Mesenchymal stem cell (in vitro differentiated cells and primary cell): ENCODE data around the gene RPS6KA2.
A peak's percentile ranks its signal among the peaks of the same experiment; 100 is the strongest.

Experiments
- DNase-seq: peaks from one replicate; pipeline ENCODE4 v3.0.0-alpha.2; 2013
- H2AFZ ChIP-seq: one replicate; pipeline ENCODE4 v1.6.1; 2013; ENCODE audit warnings: low read depth, mild to moderate bottlenecking, control low read depth, inconsistent platforms, low read length, moderate library complexity
- H2AK5ac ChIP-seq: 2 replicates; pipeline ENCODE4 v1.6.1; 2013; ENCODE audit warnings: low read length, moderate library complexity, mild to moderate bottlenecking, inconsistent platforms; ENCODE audit not compliant: severe bottlenecking
- H2BK120ac ChIP-seq: one replicate; pipeline ENCODE4 v1.6.1; 2013; ENCODE audit warnings: low read depth, mild to moderate bottlenecking, inconsistent platforms, low read length, moderate library complexity
- H2BK12ac ChIP-seq, 2 experiments: one replicate each; pipeline ENCODE4 v1.6.1; 2013; ENCODE audit warnings: inconsistent platforms in 2 of 2, low read length in 2 of 2, mild to moderate bottlenecking in 2 of 2, moderate library complexity in 2 of 2, control low read depth in 1 of 2
- H2BK15ac ChIP-seq: one replicate; pipeline ENCODE4 v1.6.1; 2013; ENCODE audit warnings: mild to moderate bottlenecking, low read depth, inconsistent platforms; ENCODE audit not compliant: poor library complexity, severe bottlenecking
- H2BK5ac ChIP-seq: 2 replicates; pipeline ENCODE4 v1.6.1; 2013; ENCODE audit warnings: low read depth, mild to moderate bottlenecking, low read length, control low read depth, inconsistent platforms; ENCODE audit not compliant: poor library complexity, severe bottlenecking
- H3K14ac ChIP-seq, 2 experiments: one replicate each; pipeline ENCODE4 v1.6.1; 2013; ENCODE audit warnings: inconsistent platforms in 2 of 2, low read length in 2 of 2, control low read depth in 1 of 2, mild to moderate bottlenecking in 1 of 2, moderate library complexity in 1 of 2
- H3K18ac ChIP-seq, 2 experiments: one replicate each; pipeline ENCODE4 v1.6.1; 2013; ENCODE audit warnings: inconsistent platforms in 2 of 2, low read length in 2 of 2, control low read depth in 1 of 2, low read depth in 1 of 2, mild to moderate bottlenecking in 1 of 2
- H3K23ac ChIP-seq, 2 experiments: one replicate each; pipeline ENCODE4 v1.6.1; 2013; ENCODE audit warnings: inconsistent platforms in 2 of 2, low read length in 2 of 2, mild to moderate bottlenecking in 2 of 2, moderate library complexity in 2 of 2, control low read depth in 1 of 2
- H3K27ac ChIP-seq: 2 replicates; pipeline ENCODE4 v1.5.1; 2013; ENCODE audit warnings: mild to moderate bottlenecking, moderate library complexity, low read length, control low read depth, inconsistent platforms; ENCODE audit not compliant: poor library complexity, severe bottlenecking
- H3K27me3 ChIP-seq, 2 experiments: 2 replicates each; pipeline versions ENCODE4 v1.6.1 to v1.7.0; 2013; ENCODE audit warnings: low read length in 2 of 2, mild to moderate bottlenecking in 2 of 2, moderate library complexity in 2 of 2, control low read depth in 1 of 2, inconsistent platforms in 1 of 2; ENCODE audit not compliant: control insufficient read depth in 1 of 2, insufficient read depth in 1 of 2
- H3K36me3 ChIP-seq, 2 experiments: 2 replicates each; pipeline versions ENCODE4 v1.6.1 to v1.7.0; 2013; ENCODE audit warnings: low read length in 2 of 2, control low read depth in 1 of 2, inconsistent platforms in 1 of 2, low read depth in 1 of 2, mild to moderate bottlenecking in 1 of 2; ENCODE audit not compliant: insufficient read depth in 2 of 2, control insufficient read depth in 1 of 2
- H3K4ac ChIP-seq, 2 experiments: one replicate each; pipeline ENCODE4 v1.6.1; 2013; ENCODE audit warnings: inconsistent platforms in 2 of 2, low read length in 2 of 2, mild to moderate bottlenecking in 2 of 2, moderate library complexity in 2 of 2, control low read depth in 1 of 2, low read depth in 1 of 2
- H3K4me1 ChIP-seq: 2 replicates; pipeline ENCODE4 v1.6.1; 2013; ENCODE audit warnings: low read depth, low read length, control low read depth; ENCODE audit not compliant: control insufficient read depth, insufficient read depth
- H3K4me2 ChIP-seq: 2 replicates; pipeline ENCODE4 v1.6.1; 2013; ENCODE audit warnings: low read length, mild to moderate bottlenecking, inconsistent platforms; ENCODE audit not compliant: poor library complexity, severe bottlenecking
- H3K4me3 ChIP-seq, 2 experiments: 2 replicates each; pipeline versions ENCODE4 v1.5.1 to v1.7.0; 2013; ENCODE audit warnings: low read length in 2 of 2, mild to moderate bottlenecking in 2 of 2, control low read depth in 1 of 2, low read depth in 1 of 2; ENCODE audit not compliant: insufficient read depth in 1 of 2
- H3K79me1 ChIP-seq: replicated peaks from 2 replicates; pipeline ENCODE4 v1.6.1; 2013; ENCODE audit warnings: mild to moderate bottlenecking, control low read depth, low read length, inconsistent platforms; ENCODE audit not compliant: poor library complexity, severe bottlenecking
- H3K9ac ChIP-seq: 2 replicates; pipeline ENCODE4 v1.7.0; 2013; ENCODE audit warnings: mild to moderate bottlenecking, low read length, moderate library complexity
- H3K9me3 ChIP-seq: 2 replicates; pipeline ENCODE4 v1.7.0; 2013; ENCODE audit warnings: mild to moderate bottlenecking, low read length; ENCODE audit not compliant: control insufficient read depth
- H4K8ac ChIP-seq: one replicate; pipeline ENCODE4 v1.6.1; 2013; ENCODE audit warnings: inconsistent platforms, mild to moderate bottlenecking, low read length, moderate library complexity
- H4K91ac ChIP-seq: one replicate; pipeline ENCODE4 v1.6.1; 2013; ENCODE audit warnings: mild to moderate bottlenecking, low read length, inconsistent platforms
- WGBS: methylation state at CpG from one replicate; pipeline ENCODE4 v1.1.7; 2013; ENCODE audit warnings: mixed read lengths; 5-methylcytosine and 5-hydroxymethylcytosine counted together

RPS6KA2 gene

GRCh38 chr6:166415833-166416347 is 211.2 kb downstream of the RPS6KA2 start:
- Histone ChIP-seq H3K23ac (no peak overlapping the region), H3K9ac (no peak overlapping the region), H3K14ac (no peak overlapping the region), H3K27ac (no peak overlapping the region), H3K18ac (no peak overlapping the region), H4K8ac (no peak overlapping the region), H3K79me1 (no peaks in the 10 kb centered on the region), H2BK5ac (no peak overlapping the region), H3K9me3 (no peaks in the 10 kb centered on the region), H2BK15ac (no peak overlapping the region), H3K27me3 (no peaks in the 10 kb centered on the region), H3K4me1 (peaks cover 5% of the 10 kb centered on the region), H2AFZ (no peak overlapping the region), H3K36me3 (peaks cover 13 to 24% of the 10 kb centered on the region in 2 experiments), H3K4ac (no peak overlapping the region), H4K91ac (peak overlapping the region; percentile 5), H2AK5ac (no peak overlapping the region), H2BK12ac (no peak overlapping the region), H3K4me2 (no peak overlapping the region), H2BK120ac (no peak overlapping the region), H3K4me3 (no peak overlapping the region)
- no peak for DNase-seq
- 78% methylated on average over 5 of the region's 5 CpGs for WGBS

DNA sequence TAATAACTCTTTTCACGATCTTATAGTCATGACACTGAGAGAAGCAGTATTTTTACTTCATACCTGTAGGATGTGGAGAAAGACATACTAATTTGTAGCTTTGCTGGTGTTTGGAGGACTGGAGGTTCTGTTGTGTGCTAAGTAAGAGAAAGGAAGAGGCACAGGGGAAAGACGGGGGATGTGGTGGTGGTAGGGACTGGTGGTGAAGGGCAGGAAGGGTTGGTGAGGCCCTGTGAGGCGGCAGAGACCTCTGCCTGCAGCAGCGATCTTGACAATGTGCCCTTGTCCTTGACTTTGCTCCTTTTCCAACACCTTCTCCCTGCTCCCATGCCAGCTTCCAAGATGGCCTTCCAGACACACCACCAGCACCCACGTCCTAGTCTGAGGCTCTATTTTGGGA is 211.7 kb downstream of the RPS6KA2 start:
- no peak overlapping the region for H3K4me3 ChIP-seq
- H3K27me3 ChIP-seq: no peaks in the 10 kb centered on the region
- peaks cover 13 to 24% of the 10 kb centered on the region in 2 experiments for H3K36me3 ChIP-seq
- H2BK15ac ChIP-seq: no peak overlapping the region
- no peak overlapping the region for H2BK12ac ChIP-seq
- H3K4me1 ChIP-seq: peaks cover 5% of the 10 kb centered on the region
- H2BK120ac ChIP-seq: no peak overlapping the region
- no peak overlapping the region for H3K9ac ChIP-seq
- no peak overlapping the region for H3K27ac ChIP-seq
- H2AK5ac ChIP-seq: no peak overlapping the region
- H3K4ac ChIP-seq: no peak overlapping the region
- no peak overlapping the region for H3K23ac ChIP-seq
- H3K14ac ChIP-seq: no peak overlapping the region
- no peak overlapping the region for H3K4me2 ChIP-seq
- DNase-seq: no peak
- no peak overlapping the region for H3K18ac ChIP-seq
- 100% methylated on average over 3 of the region's 5 CpGs for WGBS
- no peaks in the 10 kb centered on the region for H3K79me1 ChIP-seq
- H3K9me3 ChIP-seq: no peaks in the 10 kb centered on the region
- no peak overlapping the region for H4K8ac ChIP-seq
- no peak overlapping the region for H4K91ac ChIP-seq
- H2AFZ ChIP-seq: no peak overlapping the region
- H2BK5ac ChIP-seq: no peak overlapping the region

GRCh38 chr6:166413491-166413951 is 213.5 kb downstream of the RPS6KA2 start:
- no peak overlapping the region for H3K4me2 ChIP-seq
- H3K27me3 ChIP-seq: no peaks in the 10 kb centered on the region
- no peak overlapping the region for H3K9ac ChIP-seq
- no peak overlapping the region for H3K4ac ChIP-seq
- no peak overlapping the region for H2AK5ac ChIP-seq
- H3K36me3 ChIP-seq: peaks cover 11 to 13% of the 10 kb centered on the region in 2 experiments
- no peak overlapping the region for H4K91ac ChIP-seq
- no peaks in the 10 kb centered on the region for H3K9me3 ChIP-seq
- no peak overlapping the region for H3K4me3 ChIP-seq
- H2BK5ac ChIP-seq: no peak overlapping the region
- no peak overlapping the region for H4K8ac ChIP-seq
- H2BK12ac ChIP-seq: no peak overlapping the region
- no peak overlapping the region for H2BK120ac ChIP-seq
- H2AFZ ChIP-seq: no peak overlapping the region
- WGBS: 90% methylated on average over 17 of the region's 17 CpGs
- H3K79me1 ChIP-seq: no peaks in the 10 kb centered on the region
- no peak overlapping the region for H3K18ac ChIP-seq
- DNase-seq: no peak
- H3K4me1 ChIP-seq: peaks cover 2% of the 10 kb centered on the region
- H3K27ac ChIP-seq: no peak overlapping the region
- H3K14ac ChIP-seq: no peak overlapping the region
- H3K23ac ChIP-seq: no peak overlapping the region
- H2BK15ac ChIP-seq: no peak overlapping the region

- H3K36me3 ChIP-seq: peaks cover 7 to 13% of the 10 kb centered on the region in 2 experiments
- no peak overlapping the region for H3K23ac ChIP-seq
- no peak overlapping the region for H2BK120ac ChIP-seq
- H3K4ac ChIP-seq: no peak overlapping the region
- no peak overlapping the region for H2BK5ac ChIP-seq
- H3K79me1 ChIP-seq: no peaks in the 10 kb centered on the region
- H2BK12ac ChIP-seq: no peak overlapping the region
- no peak overlapping the region for H4K91ac ChIP-seq
- no peak overlapping the region for H3K27ac ChIP-seq
- H4K8ac ChIP-seq: no peak overlapping the region
- peaks cover 2% of the 10 kb centered on the region for H3K4me1 ChIP-seq
- no peak overlapping the region for H2AK5ac ChIP-seq
- H3K18ac ChIP-seq: no peak overlapping the region
- H2AFZ ChIP-seq: no peak overlapping the region
- H3K9ac ChIP-seq: no peak overlapping the region
- H3K9me3 ChIP-seq: no peaks in the 10 kb centered on the region
- no peaks in the 10 kb centered on the region for H3K27me3 ChIP-seq
- H3K4me3 ChIP-seq: no peak overlapping the region
- H2BK15ac ChIP-seq: no peak overlapping the region
- H3K4me2 ChIP-seq: no peak overlapping the region
- DNase-seq: no peak
- 90% methylated on average over 13 of the region's 13 CpGs for WGBS
- no peak overlapping the region for H3K14ac ChIP-seq
Observed at GRCh38 chr6:166412911-166413384, 214.1 kb downstream of the RPS6KA2 start.
